MM.1S (cell line): ENCODE results near the gene CRAT.

ENCODE experiments used
- DNase-seq: peaks from one replicate; pipeline ENCODE4 v3.0.0-alpha.2; 2015
- H2AFZ ChIP-seq: fragments of 300-600 bp; sonication (generic); 2 replicates; pipeline ENCODE4 v1.6.0; 2016; ENCODE audit warnings: antibody characterized with exemption, low read length
- H3F3A ChIP-seq: fragments of 300-600 bp; sonication (generic); 2 replicates; pipeline ENCODE4 v1.6.1; 2016; ENCODE audit warnings: mild to moderate bottlenecking, antibody characterized with exemption, low read length, moderate library complexity, mixed read lengths; ENCODE audit not compliant: insufficient read depth
- H3K27ac ChIP-seq: fragments of 300-600 bp; sonication (generic); 2 replicates; pipeline ENCODE4 v1.5.1; 2016; ENCODE audit warnings: mild to moderate bottlenecking, low read length
- H3K27me3 ChIP-seq: fragments of 300-600 bp; sonication (generic); replicated peaks from 2 replicates; pipeline ENCODE4 v1.6.0; 2016; ENCODE audit warnings: low read length; ENCODE audit not compliant: insufficient read depth
- H3K36me3 ChIP-seq: fragments of 300-600 bp; sonication (generic); replicated peaks from 2 replicates; pipeline ENCODE4 v1.6.1; 2016; ENCODE audit warnings: mild to moderate bottlenecking, low read length, mixed read lengths; ENCODE audit not compliant: insufficient read depth
- H3K4me1 ChIP-seq: fragments of 300-600 bp; sonication (generic); 2 replicates; pipeline ENCODE4 v1.6.1; 2016; ENCODE audit warnings: low read length, mixed read lengths
- H3K4me2 ChIP-seq: fragments of 300-600 bp; sonication (generic); 2 replicates; pipeline ENCODE4 v1.6.0; 2016; ENCODE audit warnings: low read depth, low read length
- H3K4me3 ChIP-seq: fragments of 300-600 bp; sonication (generic); 2 replicates; pipeline ENCODE4 v1.5.1; 2016; ENCODE audit warnings: low read length, mixed read lengths
- H3K79me2 ChIP-seq: fragments of 300-600 bp; sonication (generic); 2 replicates; pipeline ENCODE4 v1.6.1; 2016; ENCODE audit warnings: mixed run types, low read length, mixed read lengths
- H3K9ac ChIP-seq: fragments of 300-600 bp; sonication (generic); 2 replicates; pipeline ENCODE4 v1.6.1; 2016; ENCODE audit warnings: low read length, mixed read lengths
- H3K9me2 ChIP-seq: fragments of 300-600 bp; sonication (generic); replicated peaks from 2 replicates; pipeline ENCODE4 v1.6.1; 2016; ENCODE audit warnings: mild to moderate bottlenecking, low read length, mixed read lengths; ENCODE audit not compliant: insufficient read depth
- H3K9me3 ChIP-seq: fragments of 300-600 bp; sonication (generic); replicated peaks from 2 replicates; pipeline ENCODE4 v1.6.1; 2016; ENCODE audit warnings: mild to moderate bottlenecking, low read length, mixed read lengths; ENCODE audit not compliant: insufficient read depth
- H4K20me1 ChIP-seq: fragments of 300-600 bp; sonication (generic); 2 replicates; pipeline ENCODE4 v1.6.1; 2016; ENCODE audit warnings: mild to moderate bottlenecking, low read length, moderate library complexity, mixed read lengths; ENCODE audit not compliant: insufficient read depth
- EZH2 ChIP-seq: fragments of 300-600 bp; sonication (generic); optimal IDR thresholded peaks from 2 replicates; pipeline ENCODE3; 2017; ENCODE audit warnings: low read depth, mild to moderate bottlenecking, antibody characterized with exemption, low read length, mixed read lengths
- EZH2phosphoT487 ChIP-seq: fragments of 300-600 bp; sonication (generic); IDR thresholded peaks from 2 replicates; pipeline ENCODE4 v1.6.1; 2018; ENCODE audit warnings: antibody characterized with exemption, low read length
- TF ChIP-seq, protein P1 (sequence below): fragments of 300-600 bp; sonication (generic); IDR thresholded peaks from 2 replicates; pipeline ENCODE4 v1.5.1; 2016; ENCODE audit warnings: antibody characterized with exemption, low read length, mixed read lengths

Gene CRAT

DNA sequence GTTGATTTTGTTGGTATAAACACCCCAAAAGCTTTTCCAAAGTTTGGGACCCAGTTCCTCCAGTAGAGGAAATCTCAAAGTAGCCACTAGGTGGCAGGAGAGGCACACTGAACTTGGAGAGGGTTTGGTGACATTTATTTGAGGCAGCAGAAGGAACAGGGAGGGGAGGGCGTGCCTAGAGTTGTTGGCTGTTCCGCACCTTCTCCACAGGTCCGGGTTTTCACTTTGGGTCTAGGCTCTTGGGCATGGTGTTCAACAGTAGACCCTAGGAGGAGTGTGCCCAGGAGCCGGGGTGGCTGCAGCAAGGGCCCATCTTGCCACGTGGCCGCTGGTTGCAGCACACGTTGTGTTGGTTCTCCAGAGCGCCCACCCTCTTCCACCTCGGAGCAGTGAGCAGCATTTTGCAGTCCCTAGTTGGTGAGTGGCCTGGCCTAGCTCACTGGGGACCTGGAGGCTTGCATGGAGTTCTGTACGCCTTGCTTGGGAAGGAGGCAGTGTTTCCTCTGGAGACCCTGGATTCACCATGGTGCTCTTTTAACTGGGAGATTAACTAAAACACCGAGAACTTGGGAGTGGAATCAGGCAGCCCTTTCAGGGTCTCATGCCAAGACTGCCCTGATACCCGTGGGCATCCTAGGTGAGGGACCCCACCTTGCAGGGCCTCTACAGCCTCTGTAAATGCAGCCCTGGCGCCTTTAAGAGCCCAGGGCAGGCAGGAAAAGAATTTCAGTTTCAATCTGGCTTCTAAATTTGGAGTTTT is 28.8 kb upstream of the CRAT start:
- Histone ChIP-seq H3K79me2 (peaks cover 21% of the 10 kb centered on the region), H3K9me2 (no peaks in the 10 kb centered on the region), H3K36me3 (no peaks in the 10 kb centered on the region), H3K27me3 (no peaks in the 10 kb centered on the region), H3K4me1 (peaks cover 14% of the 10 kb centered on the region), H3K27ac (peak overlapping the region; percentile 74), H3K9ac (peak overlapping the region; percentile 91), H3K9me3 (no peaks in the 10 kb centered on the region), H3F3A (peaks cover 11% of the 10 kb centered on the region), H3K4me2 (peak overlapping the region; percentile 93), H3K4me3 (peak overlapping the region; percentile 60), H2AFZ (peak overlapping the region; percentile 52), H4K20me1 (no peaks in the 10 kb centered on the region)
- peak; percentile 80 for DNase-seq
- TF ChIP-seq EZH2phosphoT487 (no peak), EZH2 (no peak)
- TF ChIP-seq, protein P1, sequence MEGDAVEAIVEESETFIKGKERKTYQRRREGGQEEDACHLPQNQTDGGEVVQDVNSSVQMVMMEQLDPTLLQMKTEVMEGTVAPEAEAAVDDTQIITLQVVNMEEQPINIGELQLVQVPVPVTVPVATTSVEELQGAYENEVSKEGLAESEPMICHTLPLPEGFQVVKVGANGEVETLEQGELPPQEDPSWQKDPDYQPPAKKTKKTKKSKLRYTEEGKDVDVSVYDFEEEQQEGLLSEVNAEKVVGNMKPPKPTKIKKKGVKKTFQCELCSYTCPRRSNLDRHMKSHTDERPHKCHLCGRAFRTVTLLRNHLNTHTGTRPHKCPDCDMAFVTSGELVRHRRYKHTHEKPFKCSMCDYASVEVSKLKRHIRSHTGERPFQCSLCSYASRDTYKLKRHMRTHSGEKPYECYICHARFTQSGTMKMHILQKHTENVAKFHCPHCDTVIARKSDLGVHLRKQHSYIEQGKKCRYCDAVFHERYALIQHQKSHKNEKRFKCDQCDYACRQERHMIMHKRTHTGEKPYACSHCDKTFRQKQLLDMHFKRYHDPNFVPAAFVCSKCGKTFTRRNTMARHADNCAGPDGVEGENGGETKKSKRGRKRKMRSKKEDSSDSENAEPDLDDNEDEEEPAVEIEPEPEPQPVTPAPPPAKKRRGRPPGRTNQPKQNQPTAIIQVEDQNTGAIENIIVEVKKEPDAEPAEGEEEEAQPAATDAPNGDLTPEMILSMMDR = peak; percentile 90

DNA sequence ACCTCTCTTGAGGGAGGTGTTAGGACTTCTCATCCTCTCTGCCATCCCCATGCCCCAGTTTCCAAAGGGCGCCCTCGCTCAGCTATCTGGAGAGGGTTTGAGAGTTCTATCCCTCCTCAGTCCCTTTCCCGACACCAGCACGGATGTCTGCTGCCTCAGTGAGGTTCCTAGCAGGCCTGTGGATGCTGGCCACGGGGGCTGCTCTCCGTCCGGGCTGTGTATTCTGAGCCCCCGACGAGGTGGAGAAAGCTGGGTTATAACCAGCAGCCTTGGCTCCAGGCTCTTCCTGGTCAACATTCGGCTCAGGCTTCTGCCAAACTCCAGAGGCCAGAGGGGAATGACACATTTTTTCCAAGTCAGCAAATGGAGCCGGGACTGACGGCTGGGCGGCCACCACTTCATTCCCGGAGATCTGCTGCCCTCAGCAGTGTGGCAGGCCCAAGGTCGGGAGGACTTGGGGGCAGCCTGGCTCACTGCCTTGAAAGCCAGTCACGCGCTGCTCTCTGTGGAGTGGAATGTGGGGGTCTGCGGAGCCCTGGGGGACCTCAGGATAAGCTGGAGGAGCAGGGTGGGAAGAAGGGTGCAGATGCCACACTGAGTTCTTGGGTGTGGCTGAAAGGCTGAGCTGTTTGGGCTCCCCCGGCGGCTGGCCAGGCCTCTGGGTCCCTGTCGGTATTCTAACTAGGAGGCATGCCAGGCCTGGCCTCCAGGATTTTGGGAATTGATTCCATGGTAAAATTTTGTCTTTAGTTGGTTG is 28.1 kb upstream of the CRAT start:
- no peaks in the 10 kb centered on the region for H3K9me2 ChIP-seq
- no peak overlapping the region for H3K4me3 ChIP-seq
- no peaks in the 10 kb centered on the region for H3K27me3 ChIP-seq
- H3K9ac ChIP-seq = no peak overlapping the region
- H3K27ac ChIP-seq = no peak overlapping the region
- no peaks in the 10 kb centered on the region for H3K36me3 ChIP-seq
- no peaks in the 10 kb centered on the region for H3K9me3 ChIP-seq
- no peak for DNase-seq
- no peak overlapping the region for H2AFZ ChIP-seq
- peaks cover 14% of the 10 kb centered on the region for H3K4me1 ChIP-seq
- H3K79me2 ChIP-seq = peaks cover 21% of the 10 kb centered on the region
- no peaks in the 10 kb centered on the region for H4K20me1 ChIP-seq
- TF ChIP-seq EZH2phosphoT487 (no peak), EZH2 (no peak)
- TF ChIP-seq, protein P1 = no peak
- no peak overlapping the region for H3K4me2 ChIP-seq
- H3F3A ChIP-seq = peaks cover 11% of the 10 kb centered on the region

DNA sequence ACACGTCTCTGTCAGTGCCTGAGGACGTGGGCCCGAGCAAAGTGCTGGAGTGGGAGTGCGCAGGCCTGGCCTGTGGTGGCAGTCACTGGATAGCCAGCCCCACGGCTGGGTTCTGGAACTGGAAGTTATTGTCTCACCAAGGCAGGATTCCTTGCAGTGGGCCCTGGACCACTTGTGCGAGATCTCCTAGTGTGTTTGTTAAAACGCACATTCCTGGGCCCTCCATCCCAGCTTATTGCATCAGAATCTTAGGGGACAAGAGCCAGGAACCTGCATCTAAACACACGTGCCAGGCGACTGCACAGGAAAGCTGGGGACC is 27.5 kb upstream of the CRAT start:
- Histone ChIP-seq H3K4me2 (no peak overlapping the region), H3K9me2 (no peaks in the 10 kb centered on the region), H3K27ac (no peak overlapping the region), H3K4me3 (no peak overlapping the region), H4K20me1 (no peaks in the 10 kb centered on the region), H2AFZ (no peak overlapping the region), H3K36me3 (no peaks in the 10 kb centered on the region), H3K27me3 (no peaks in the 10 kb centered on the region), H3K4me1 (peaks cover 14% of the 10 kb centered on the region), H3K9me3 (no peaks in the 10 kb centered on the region), H3K9ac (no peak overlapping the region), H3F3A (peaks cover 11% of the 10 kb centered on the region), H3K79me2 (peaks cover 19% of the 10 kb centered on the region)
- DNase-seq = no peak
- TF ChIP-seq EZH2phosphoT487 (no peak), EZH2 (no peak)
- TF ChIP-seq, protein P1 = no peak
